H1 (cell line): ENCODE data around the gene TSPAN8. TPM values are rescaled to one million over a fixed set of nuclear protein-coding genes. Genes with fewer than 3 reads are reported as not detected.

Experiments
- CTCF ChIA-PET: fragments of 300-600 bp; sonication (Branson Sonifier 250); formaldehyde crosslinking; loops from one replicate; lab custom pipeline; 2021; ENCODE audit not compliant: partially characterized antibody; lab: Charles Lee
- POLR2A ChIA-PET: fragments of 300-600 bp; sonication (Branson Sonifier 250); formaldehyde crosslinking; loops from one replicate; lab custom pipeline; 2021; ENCODE audit warnings: inconsistent platforms; ENCODE audit not compliant: partially characterized antibody; lab: Charles Lee
- DNase-seq, 2 experiments: peaks; one replicate each; pipeline versions ENCODE4 v3.0.0 to v3.0.0-alpha.2; 2010 to 2022; ENCODE audit warnings: low spot score in 2 of 2, low read depth in 1 of 2, mixed read lengths in 1 of 2
- FAIRE-seq: peaks from 2 replicates; lab custom pipeline; 2011; peaks lifted over from hg19 to GRCh38; lab: Jason Lieb, UNC
- H2AFZ ChIP-seq: 2 replicates; pipeline ENCODE4 v1.8.1; 2012; ENCODE audit warnings: low read length, inconsistent platforms
- H2AK5ac ChIP-seq: 2 replicates; pipeline ENCODE4 v1.6.1; 2013; ENCODE audit warnings: low read depth, low read length
- H2BK120ac ChIP-seq: replicated peaks from 2 replicates; pipeline ENCODE3; 2013; ENCODE audit warnings: low read depth, low read length, inconsistent platforms
- H2BK12ac ChIP-seq: 2 replicates; pipeline ENCODE4 v1.6.1; 2013; ENCODE audit warnings: low read depth, low read length
- H2BK15ac ChIP-seq: 2 replicates; pipeline ENCODE4 v1.6.1; 2013; ENCODE audit warnings: low read length
- H2BK20ac ChIP-seq: 2 replicates; pipeline ENCODE4 v1.6.1; 2013; ENCODE audit warnings: low read length
- H2BK5ac ChIP-seq: 2 replicates; pipeline ENCODE4 v1.6.1; 2013; ENCODE audit warnings: low read depth, low read length
- H3K14ac ChIP-seq: 2 replicates; pipeline ENCODE4 v1.6.1; 2013; ENCODE audit warnings: inconsistent platforms; ENCODE audit not compliant: insufficient read length
- H3K18ac ChIP-seq: 2 replicates; pipeline ENCODE4 v1.6.1; 2013; ENCODE audit warnings: low read length; ENCODE audit errors: extremely low read depth
- H3K23ac ChIP-seq: 2 replicates; pipeline ENCODE4 v1.6.1; 2013; ENCODE audit warnings: inconsistent platforms; ENCODE audit not compliant: insufficient read length
- H3K23me2 ChIP-seq: 2 replicates; pipeline ENCODE4 v1.6.1; 2013; ENCODE audit warnings: low read depth, low read length
- H3K27ac ChIP-seq: 2 replicates; pipeline ENCODE4 v1.6.1; 2011; ENCODE audit warnings: low read depth, low read length, inconsistent platforms
- H3K27me3 ChIP-seq, 4 experiments: replicated peaks in 1 of 4; 1 replicate in 1 of 4; 2 replicates in 3 of 4; pipeline versions ENCODE4 v1.6.1 to v1.8.1; 2011 to 2013; ENCODE audit warnings: low read length in 3 of 4, mild to moderate bottlenecking in 3 of 4, inconsistent platforms in 2 of 4, mixed read lengths in 2 of 4, moderate library complexity in 1 of 4; ENCODE audit not compliant: control insufficient read depth in 3 of 4, insufficient read depth in 3 of 4; ENCODE audit errors: extremely low read depth in 1 of 4
- H3K36me3 ChIP-seq, 4 experiments: 2 replicates each; pipeline versions ENCODE4 v1.6.1 to v1.8.1; 2011 to 2013; ENCODE audit warnings: mild to moderate bottlenecking in 4 of 4, low read length in 3 of 4, moderate library complexity in 2 of 4, control low read depth in 1 of 4, inconsistent platforms in 1 of 4; ENCODE audit not compliant: insufficient read depth in 4 of 4, control insufficient read depth in 2 of 4
- H3K4ac ChIP-seq: replicated peaks from 2 replicates; pipeline ENCODE3; 2013; ENCODE audit warnings: low read length, low read depth, mixed read lengths, inconsistent platforms; ENCODE audit not compliant: insufficient read length
- H3K4me1 ChIP-seq, 4 experiments: replicated peaks in 1 of 4; 1 replicate in 1 of 4; 2 replicates in 3 of 4; pipeline versions ENCODE4 v1.6.1 to v1.8.1; 2011 to 2013; ENCODE audit warnings: low read length in 3 of 4, inconsistent platforms in 2 of 4, mixed read lengths in 1 of 4; ENCODE audit not compliant: insufficient read depth in 4 of 4, control insufficient read depth in 3 of 4
- H3K4me2 ChIP-seq, 2 experiments: 2 replicates each; pipeline versions ENCODE4 v1.6.1 to v1.8.1; 2011 to 2013; ENCODE audit warnings: low read depth in 2 of 2, low read length in 2 of 2, control low read depth in 1 of 2, inconsistent platforms in 1 of 2, mild to moderate bottlenecking in 1 of 2; ENCODE audit not compliant: insufficient read depth in 1 of 2
- H3K4me3 ChIP-seq, 4 experiments: fragments of 200-600, 300-600 bp in 1 of 4; sonication (generic), shearing (Covaris generic), sonication (Bioruptor Twin) in 1 of 4; 2 replicates each; pipeline versions ENCODE4 v1.5.1 to v1.8.1; 2011 to 2016; ENCODE audit warnings: low read length in 4 of 4, low read depth in 3 of 4, control low read depth in 2 of 4, inconsistent platforms in 2 of 4, mild to moderate bottlenecking in 2 of 4, mixed read lengths in 1 of 4, moderate library complexity in 1 of 4; ENCODE audit not compliant: insufficient read depth in 2 of 4; ENCODE audit errors: extremely low read depth in 1 of 4
- H3K56ac ChIP-seq: replicated peaks from 2 replicates; pipeline ENCODE3; 2013; ENCODE audit warnings: low read depth, mild to moderate bottlenecking, mixed read lengths, low read length, inconsistent platforms; ENCODE audit not compliant: insufficient read length
- H3K79me1 ChIP-seq: 2 replicates; pipeline ENCODE4 v1.6.1; 2013; ENCODE audit warnings: low read depth, low read length, control low read depth
- H3K79me2 ChIP-seq, 2 experiments: 2 replicates each; pipeline versions ENCODE4 v1.6.1 to v1.8.1; 2012 to 2013; ENCODE audit warnings: low read length in 2 of 2, mild to moderate bottlenecking in 2 of 2, inconsistent platforms in 1 of 2; ENCODE audit not compliant: insufficient read depth in 2 of 2, control insufficient read depth in 1 of 2
- H3K9ac ChIP-seq, 4 experiments: replicated peaks in 1 of 4; 1 replicate in 1 of 4; 2 replicates in 3 of 4; pipeline versions ENCODE4 v1.6.1 to v1.8.1; 2011 to 2013; ENCODE audit warnings: low read depth in 3 of 4, low read length in 3 of 4, control low read depth in 2 of 4, mild to moderate bottlenecking in 2 of 4, moderate library complexity in 2 of 4, inconsistent platforms in 1 of 4; ENCODE audit errors: extremely low read depth in 1 of 4
- H3K9me3 ChIP-seq, 2 experiments: 2 replicates each; pipeline versions ENCODE4 v1.6.1 to v1.8.1; 2012 to 2013; ENCODE audit warnings: mild to moderate bottlenecking in 2 of 2, moderate library complexity in 2 of 2, control low read depth in 1 of 2, inconsistent platforms in 1 of 2, low read depth in 1 of 2, low read length in 1 of 2, mixed read lengths in 1 of 2; ENCODE audit not compliant: insufficient read depth in 2 of 2
- H4K20me1 ChIP-seq, 2 experiments: replicated peaks in 1 of 2; 2 replicates each; pipeline versions ENCODE3 to v1.8.1; 2011 to 2013; ENCODE audit warnings: inconsistent platforms in 2 of 2, low read length in 2 of 2, mild to moderate bottlenecking in 1 of 2; ENCODE audit not compliant: insufficient read depth in 2 of 2, control insufficient read depth in 1 of 2
- H4K5ac ChIP-seq: 2 replicates; pipeline ENCODE4 v1.6.1; 2013; ENCODE audit warnings: low read length, low read depth, mixed read lengths, inconsistent platforms; ENCODE audit not compliant: insufficient read length
- H4K8ac ChIP-seq: 2 replicates; pipeline ENCODE4 v1.8.0; 2013; ENCODE audit warnings: mild to moderate bottlenecking, moderate library complexity, low read length, inconsistent platforms; ENCODE audit not compliant: insufficient read depth; ENCODE audit errors: extremely low read depth
- H4K91ac ChIP-seq: replicated peaks from 2 replicates; pipeline ENCODE3; 2013; ENCODE audit warnings: low read length, mixed read lengths, inconsistent platforms; ENCODE audit not compliant: insufficient read length
- CREB1 ChIP-seq: IDR thresholded peaks from 2 replicates; pipeline ENCODE4 v1.6.1; 2012; ENCODE audit warnings: inconsistent platforms
- CTBP2 ChIP-seq: IDR thresholded peaks from 2 replicates; pipeline ENCODE4 v1.7.0; 2011; ENCODE audit warnings: borderline replicate concordance, mild to moderate bottlenecking, moderate library complexity, mixed read lengths, low read length; ENCODE audit not compliant: insufficient read depth, insufficient read length
- KDM5A ChIP-seq: fragments of 200-600 bp; IDR thresholded peaks from 2 replicates; pipeline ENCODE4 v1.7.1; 2012; ENCODE audit warnings: mild to moderate bottlenecking, low read length, inconsistent platforms, mixed read lengths
- WGBS, 2 experiments: shearing (Covaris generic) in 1 of 2; methylation state at CpG; one replicate each; pipeline versions ENCODE4 v1.1.6 to v1.1.7; 2013 to 2015; ENCODE audit warnings: low lambda C conversion rate in 2 of 2, mixed read lengths in 2 of 2, inconsistent platforms in 1 of 2, low coverage in 1 of 2, missing lambda C conversion rate in 1 of 2; ENCODE audit not compliant: insufficient replicate concordance in 2 of 2, insufficient coverage in 1 of 2, insufficient read length in 1 of 2; ENCODE audit errors: extremely low coverage in 1 of 2, missing lambda C conversion rate in 1 of 2; 5-methylcytosine and 5-hydroxymethylcytosine counted together
- polyA plus RNA-seq, 7 experiments: library from polyadenylated mRNA; depleted of rRNA in 3 of 7; stranded (reverse) in 5 of 7; unstranded in 2 of 7; fragments of >200 nt in 5 of 7; fragments of 200-250 nt in 2 of 7; gene quantifications; 1 replicate in 5 of 7; 2 replicates in 1 of 7; 4 replicates in 1 of 7; pipeline versions ENCODE4 v1.2.1 to v1.2.3, GENCODE V29; 2011 to 2013; ENCODE audit warnings: missing spikeins in 2 of 7, mixed read lengths in 2 of 7
- total RNA-seq: library from RNA; stranded (reverse); fragmentation: NEBNext Ultra II Directional; extraction: Animal tissue kit (Norgen Biotek cat#: 25700); gene quantifications from 2 replicates; pipeline ENCODE4 v1.2.1, GENCODE V29; 2021

The TSPAN8 gene
- total and polyA plus RNA-seq, 2 of the 8 experiments (the other 6 are each of a cell fraction or from before 2014, with no cell fraction given): not detected

DNA sequence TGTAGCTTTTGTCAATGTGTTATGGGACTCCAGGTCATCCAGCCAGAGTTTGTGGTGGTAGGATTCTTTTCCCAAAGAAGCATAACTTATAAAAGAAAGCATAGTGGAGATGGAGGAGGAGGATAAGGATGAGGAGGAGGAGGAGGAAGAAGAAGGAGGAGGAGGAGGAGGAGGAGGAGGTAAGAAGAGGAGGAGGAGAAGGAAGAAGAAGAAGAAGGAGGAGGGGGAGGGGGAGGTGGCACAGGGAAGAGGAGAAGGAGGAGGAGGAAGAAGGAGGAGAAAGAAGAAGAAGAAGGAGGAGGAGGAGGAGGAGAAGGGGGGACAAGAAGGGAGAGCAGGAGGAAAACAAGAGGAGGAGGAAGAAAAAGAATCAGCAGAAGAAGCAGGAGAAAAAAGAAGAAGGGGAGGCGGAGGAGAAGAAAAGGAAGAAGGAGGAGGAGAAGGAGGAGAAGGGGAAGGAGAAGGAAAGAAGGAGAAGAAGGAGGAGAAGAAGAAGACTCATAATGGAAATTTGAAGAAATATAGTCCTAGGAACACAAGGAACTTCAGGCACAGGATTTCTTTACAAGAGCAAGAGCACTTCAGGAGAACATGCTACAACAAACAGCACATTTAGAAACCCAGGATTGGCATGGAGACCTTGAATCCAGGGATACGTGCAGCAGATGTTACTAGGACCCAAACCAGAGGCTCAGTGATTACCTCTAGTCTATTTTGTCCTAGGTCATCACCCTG lies 22.6 kb downstream of the TSPAN8 start:
- no peak overlapping the region for H3K4me3 ChIP-seq
- no peak overlapping the region for H2BK20ac ChIP-seq
- no peak overlapping the region for H3K14ac ChIP-seq
- DNase-seq: no peak
- H4K20me1 ChIP-seq: no peaks in the 10 kb centered on the region
- H2BK15ac ChIP-seq: no peak overlapping the region
- H3K36me3 ChIP-seq: no peaks in the 10 kb centered on the region
- POLR2A ChIA-PET: interaction anchor here (0.6 kb wide), 1 partner anchor 594 kb away, joined by 3 read pairs; no protein-coding TSS in a partner anchor
- no peak overlapping the region for H3K18ac ChIP-seq
- no peak overlapping the region for H3K27ac ChIP-seq
- no peaks in the 10 kb centered on the region for H3K79me1 ChIP-seq
- no peak for FAIRE-seq
- H4K91ac ChIP-seq: no peak overlapping the region
- no peaks in the 10 kb centered on the region for H3K79me2 ChIP-seq
- TF ChIP-seq KDM5A: no peak
- no peak for TF ChIP-seq CREB1
- TF ChIP-seq CTBP2: no peak
- H3K4me2 ChIP-seq: no peak overlapping the region
- no peaks in the 10 kb centered on the region for H3K4me1 ChIP-seq
- H4K8ac ChIP-seq: no peak overlapping the region
- H3K9me3 ChIP-seq: no peaks in the 10 kb centered on the region
- H3K23ac ChIP-seq: no peak overlapping the region
- no peaks in the 10 kb centered on the region for H3K27me3 ChIP-seq
- H3K4ac ChIP-seq: no peak overlapping the region
- H2BK5ac ChIP-seq: no peak overlapping the region
- no peak overlapping the region for H3K9ac ChIP-seq
- CTCF ChIA-PET: no interaction called here
- no peak overlapping the region for H2BK120ac ChIP-seq
- 54% methylated on average over 2 of the region's 2 CpGs; no CpG with 5 or more reads in 1 of the 2 experiments for WGBS, 2 experiments
- H2AK5ac ChIP-seq: no peak overlapping the region
- H3K56ac ChIP-seq: no peak overlapping the region
- H2BK12ac ChIP-seq: no peak overlapping the region
- H4K5ac ChIP-seq: no peak overlapping the region
- H2AFZ ChIP-seq: 0 out of 2 replicates have a peak overlapping the region, but pooled peaks have one; percentile 5
- H3K23me2 ChIP-seq: no peaks in the 10 kb centered on the region
